ENCODE data around the gene KDM4C.

DNA sequence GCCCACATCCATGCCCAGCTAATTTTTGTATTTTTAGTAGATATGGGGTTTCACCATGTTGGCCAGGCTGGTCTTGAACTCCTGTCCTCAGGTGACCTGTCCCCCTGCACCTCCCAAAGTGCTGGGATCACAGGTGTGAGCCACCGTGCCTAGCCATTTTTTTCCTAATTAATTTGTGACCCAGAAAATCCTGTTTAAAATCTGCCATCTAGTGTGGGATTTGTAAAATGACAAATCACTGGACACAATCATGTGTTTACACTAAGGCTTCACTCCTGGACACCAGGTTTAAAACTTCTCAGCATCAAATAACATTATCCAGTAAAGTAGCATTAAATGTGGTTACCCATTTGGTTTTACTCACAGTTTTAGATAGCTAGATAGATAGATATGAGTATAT lies 18.6 kb upstream of the KDM4C start:
- TF ChIP-seq EZH2 (IDR thresholded peaks at IDR 0.05; ENCODE audit: insufficient read depth, poor library complexity, severe bottlenecking) (no peak), EZH2phosphoT487 (IDR thresholded peaks at IDR 0.05; ENCODE audit: insufficient read depth, low read depth) (no peak)
